Activated CD8-positive, alpha-beta memory T cell treated with anti-CD3 and anti-CD28 coated beads, Interleukin-2, amount 10 ng/mL, durations not matched to agents 7 days and 5 days (primary cell): ENCODE measurements around the gene RTEL1. TPM values are rescaled to one million over a fixed set of nuclear protein-coding genes. Genes with fewer than 3 reads are reported as not detected.

Experiments
- ATAC-seq: fragments of 150-1000 bp; cut with Tn5 transposase; one replicate; pipeline ENCODE4 v1.10.0; 2021; ENCODE audit warnings: moderate library complexity
- CTCF ChIA-PET: fragments of 350-600 bp; sonication (Branson Sonifier 250); formaldehyde crosslinking; loops from one replicate; lab custom pipeline; 2021; ENCODE audit warnings: antibody characterized with exemption; lab: Charles Lee
- DNase-seq: peaks from one replicate; pipeline ENCODE4 v3.0.0-alpha.2; 2020
- H3K27ac Mint-ChIP-seq: one replicate; pipeline ENCODE4 v1.8.0; 2021; ENCODE audit warnings: mild to moderate bottlenecking, mixed read lengths
- H3K27me3 Mint-ChIP-seq: one replicate; pipeline ENCODE4 v1.8.0; 2021; ENCODE audit warnings: mixed read lengths
- H3K36me3 Mint-ChIP-seq: one replicate; pipeline ENCODE4 v1.8.0; 2021; ENCODE audit warnings: mild to moderate bottlenecking, mixed read lengths
- H3K4me1 Mint-ChIP-seq: one replicate; pipeline ENCODE4 v1.8.0; 2021; ENCODE audit warnings: mixed read lengths
- H3K4me3 Mint-ChIP-seq: one replicate; pipeline ENCODE4 v1.8.0; 2021; ENCODE audit warnings: mild to moderate bottlenecking, moderate library complexity, mixed read lengths
- H3K9me3 Mint-ChIP-seq: one replicate; pipeline ENCODE4 v1.8.0; 2022; ENCODE audit warnings: low read depth, mixed read lengths
- total RNA-seq, 2 experiments: library from RNA; stranded (reverse); gene quantifications; one replicate each; pipeline ENCODE4 v1.2.3, GENCODE V29; 2021

RTEL1 gene
- total RNA-seq, 2 experiments from 2014 or later, result 50.0 to 53.6 TPM

DNA sequence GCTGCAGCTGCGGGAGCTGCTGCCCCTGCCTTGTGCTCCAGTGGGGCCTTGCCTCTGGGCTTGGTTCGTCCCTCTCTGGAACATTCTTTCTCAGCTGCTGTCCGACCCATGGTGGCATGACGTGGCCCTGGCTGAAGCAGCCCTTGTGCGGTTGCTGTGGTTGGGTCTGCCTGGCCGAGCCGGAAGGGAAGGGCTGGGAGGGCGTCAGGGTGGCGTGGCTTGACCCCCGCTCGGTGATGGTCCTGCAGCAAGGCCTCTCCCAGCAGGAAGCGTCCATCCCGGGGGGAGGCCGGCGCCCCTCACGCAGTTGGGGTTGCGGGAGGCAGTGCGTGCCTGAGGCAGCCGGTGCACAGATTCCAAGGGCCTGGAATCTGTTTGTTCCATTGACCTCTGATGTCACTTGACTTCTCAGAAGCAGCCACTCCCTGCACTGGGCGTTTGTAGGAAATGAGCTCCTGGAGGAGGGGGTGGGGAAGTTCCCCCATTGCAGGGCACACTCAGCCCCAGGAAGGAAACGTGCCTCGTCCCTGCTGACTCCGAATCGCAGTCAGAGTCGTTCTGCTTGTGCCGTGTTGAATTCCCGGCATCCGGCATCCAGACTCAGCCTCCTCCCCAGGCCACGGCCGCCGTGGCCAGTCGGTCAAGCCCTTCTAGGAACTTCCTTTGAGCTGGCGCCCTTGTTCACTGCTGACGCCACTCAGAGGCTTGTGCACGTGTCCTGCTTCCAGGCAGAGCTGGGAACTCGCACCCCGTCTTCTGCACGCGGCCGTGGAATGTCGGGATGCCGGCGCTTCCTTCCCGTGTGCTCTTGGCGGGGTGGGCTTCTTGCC is 28.6 kb downstream of the RTEL1 start:
- no peaks in the 10 kb centered on the region for H3K9me3 Mint-ChIP-seq
- no peak overlapping the region for H3K4me3 Mint-ChIP-seq
- no peaks in the 10 kb centered on the region for H3K27me3 Mint-ChIP-seq
- DNase-seq, result no peak
- H3K27ac Mint-ChIP-seq, result no peak overlapping the region
- CTCF ChIA-PET, result interaction anchor here (1.0 kb wide), 1 partner anchor 29 kb away, joined by 3 read pairs; the partner anchor contains the start of gene RTEL1
- no peaks in the 10 kb centered on the region for H3K36me3 Mint-ChIP-seq
- ATAC-seq, result no peak
- H3K4me1 Mint-ChIP-seq, result peaks cover 7% of the 10 kb centered on the region

DNA sequence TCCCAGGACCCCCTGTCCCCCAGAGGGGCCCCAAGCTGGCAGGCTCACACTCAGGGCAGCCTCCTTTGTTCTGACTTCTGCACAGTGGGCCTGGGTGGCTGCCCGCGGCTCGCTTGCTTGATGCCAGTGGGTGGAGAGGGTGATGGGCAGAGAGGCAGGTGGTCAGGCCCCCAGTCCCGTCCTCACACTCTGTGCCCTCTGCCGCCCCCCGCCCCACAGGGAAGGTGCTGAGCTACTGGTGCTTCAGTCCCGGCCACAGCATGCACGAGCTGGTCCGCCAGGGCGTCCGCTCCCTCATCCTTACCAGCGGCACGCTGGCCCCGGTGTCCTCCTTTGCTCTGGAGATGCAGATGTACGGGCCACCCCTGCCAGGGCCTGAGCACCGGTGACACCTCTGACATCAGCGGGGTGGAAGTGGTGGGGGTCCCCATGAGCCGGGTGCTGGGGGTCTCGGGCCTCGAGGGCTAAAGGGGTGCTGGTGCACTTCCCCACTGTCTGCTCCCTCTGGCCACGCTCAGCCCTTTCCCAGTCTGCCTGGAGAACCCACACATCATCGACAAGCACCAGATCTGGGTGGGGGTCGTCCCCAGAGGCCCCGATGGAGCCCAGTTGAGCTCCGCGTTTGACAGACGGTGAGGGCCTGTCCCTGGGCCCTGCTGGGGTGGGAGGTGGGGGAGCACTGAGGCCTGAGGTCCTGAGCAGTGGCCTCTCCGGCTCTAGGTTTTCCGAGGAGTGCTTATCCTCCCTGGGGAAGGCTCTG is 29.5 kb downstream of the RTEL1 start:
- no peak overlapping the region for H3K27ac Mint-ChIP-seq
- peaks cover 3% of the 10 kb centered on the region for H3K36me3 Mint-ChIP-seq
- DNase-seq, result no peak
- no peak for ATAC-seq
- CTCF ChIA-PET, result interaction anchor here (1.0 kb wide), 1 partner anchor 29 kb away, joined by 3 read pairs; the partner anchor contains the start of gene RTEL1
- peaks cover 4% of the 10 kb centered on the region for H3K4me1 Mint-ChIP-seq
- no peak overlapping the region for H3K4me3 Mint-ChIP-seq
- H3K9me3 Mint-ChIP-seq, result no peaks in the 10 kb centered on the region
- H3K27me3 Mint-ChIP-seq, result no peaks in the 10 kb centered on the region

DNA sequence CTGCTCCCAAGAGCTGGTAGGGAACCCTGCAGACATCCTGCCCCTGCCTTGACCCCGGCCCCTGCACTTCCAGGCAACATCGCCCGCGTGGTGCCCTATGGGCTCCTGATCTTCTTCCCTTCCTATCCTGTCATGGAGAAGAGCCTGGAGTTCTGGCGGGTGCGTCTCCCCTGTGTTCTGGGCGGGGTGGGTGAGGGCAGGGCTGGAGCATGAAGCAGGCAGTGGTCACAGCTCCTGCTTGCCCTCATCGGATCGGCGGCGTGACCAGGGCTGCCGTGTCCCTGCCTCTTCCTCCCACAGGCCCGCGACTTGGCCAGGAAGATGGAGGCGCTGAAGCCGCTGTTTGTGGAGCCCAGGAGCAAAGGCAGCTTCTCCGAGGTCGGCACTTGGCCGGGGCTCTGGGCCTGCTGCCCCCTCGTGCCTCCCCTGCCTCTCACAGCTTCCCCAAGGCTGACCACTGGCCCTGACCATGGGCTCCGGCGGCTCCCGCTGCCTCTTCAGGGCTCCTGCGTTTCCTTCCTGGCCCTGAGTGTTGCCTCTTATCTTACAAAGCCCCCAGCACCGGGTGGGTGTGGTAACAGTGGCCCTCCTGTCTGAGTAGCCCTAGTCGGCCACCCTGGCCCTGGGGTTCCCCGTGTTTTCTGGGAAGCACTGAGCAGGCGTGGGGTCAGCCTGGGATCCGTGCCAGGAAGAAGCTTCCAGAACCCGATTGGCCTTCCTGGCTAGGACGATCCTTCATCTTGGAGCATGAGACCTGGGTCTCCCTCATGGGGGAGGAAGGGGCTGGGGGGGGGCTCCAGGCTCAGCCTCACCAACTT is 30.3 kb downstream of the RTEL1 start:
- ATAC-seq (no peak), DNase-seq (no peak)
- no peaks in the 10 kb centered on the region for H3K27me3 Mint-ChIP-seq
- H3K4me1 Mint-ChIP-seq, result peaks cover 3% of the 10 kb centered on the region
- H3K9me3 Mint-ChIP-seq, result no peaks in the 10 kb centered on the region
- H3K27ac Mint-ChIP-seq, result no peak overlapping the region
- no peak overlapping the region for H3K4me3 Mint-ChIP-seq
- CTCF ChIA-PET, result no interaction called here
- peaks cover 3% of the 10 kb centered on the region for H3K36me3 Mint-ChIP-seq

DNA sequence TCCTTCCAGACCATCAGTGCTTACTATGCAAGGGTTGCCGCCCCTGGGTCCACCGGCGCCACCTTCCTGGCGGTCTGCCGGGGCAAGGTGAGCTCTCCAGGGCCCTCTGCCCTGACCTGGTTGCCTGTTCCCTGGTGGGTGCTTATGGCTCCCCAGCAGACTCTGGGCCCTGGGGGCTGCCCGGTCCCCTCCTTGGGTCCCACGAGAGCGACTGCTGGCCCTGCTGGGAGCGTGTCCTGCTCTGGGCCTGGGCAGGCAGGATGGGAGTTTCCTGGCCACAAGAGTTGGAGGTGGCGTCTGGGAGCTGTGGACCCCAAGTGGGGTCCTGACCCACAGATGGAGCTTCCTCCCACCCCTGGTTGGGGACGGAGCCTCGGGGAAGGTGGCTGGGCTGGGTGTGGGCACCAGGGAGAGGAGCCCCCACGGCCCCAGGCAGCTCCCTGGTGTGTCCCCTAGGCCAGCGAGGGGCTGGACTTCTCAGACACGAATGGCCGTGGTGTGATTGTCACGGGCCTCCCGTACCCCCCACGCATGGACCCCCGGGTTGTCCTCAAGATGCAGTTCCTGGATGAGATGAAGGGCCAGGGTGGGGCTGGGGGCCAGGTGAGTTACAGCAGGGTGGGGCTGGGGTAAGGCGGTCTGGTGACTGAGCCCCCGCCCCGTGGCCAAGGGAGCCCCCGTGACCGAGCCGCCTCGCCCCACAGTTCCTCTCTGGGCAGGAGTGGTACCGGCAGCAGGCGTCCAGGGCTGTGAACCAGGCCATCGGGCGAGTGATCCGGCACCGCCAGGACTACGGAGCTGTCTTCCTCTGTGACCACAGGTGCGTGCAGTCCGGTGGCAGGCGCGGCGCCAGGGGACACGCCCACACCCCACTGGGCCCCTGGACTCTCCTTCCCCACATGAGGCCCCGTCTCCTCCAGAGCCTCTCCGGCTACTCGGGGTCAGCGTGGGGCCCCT is 31.2 kb downstream of the RTEL1 start:
- Mint-ChIP-seq H3K4me1 (peaks cover 3% of the 10 kb centered on the region), H3K9me3 (no peaks in the 10 kb centered on the region), H3K36me3 (peaks cover 9% of the 10 kb centered on the region), H3K27ac (no peak overlapping the region), H3K4me3 (no peak overlapping the region), H3K27me3 (no peaks in the 10 kb centered on the region)
- no peak for ATAC-seq
- CTCF ChIA-PET, result no interaction called here
- no peak for DNase-seq

DNA sequence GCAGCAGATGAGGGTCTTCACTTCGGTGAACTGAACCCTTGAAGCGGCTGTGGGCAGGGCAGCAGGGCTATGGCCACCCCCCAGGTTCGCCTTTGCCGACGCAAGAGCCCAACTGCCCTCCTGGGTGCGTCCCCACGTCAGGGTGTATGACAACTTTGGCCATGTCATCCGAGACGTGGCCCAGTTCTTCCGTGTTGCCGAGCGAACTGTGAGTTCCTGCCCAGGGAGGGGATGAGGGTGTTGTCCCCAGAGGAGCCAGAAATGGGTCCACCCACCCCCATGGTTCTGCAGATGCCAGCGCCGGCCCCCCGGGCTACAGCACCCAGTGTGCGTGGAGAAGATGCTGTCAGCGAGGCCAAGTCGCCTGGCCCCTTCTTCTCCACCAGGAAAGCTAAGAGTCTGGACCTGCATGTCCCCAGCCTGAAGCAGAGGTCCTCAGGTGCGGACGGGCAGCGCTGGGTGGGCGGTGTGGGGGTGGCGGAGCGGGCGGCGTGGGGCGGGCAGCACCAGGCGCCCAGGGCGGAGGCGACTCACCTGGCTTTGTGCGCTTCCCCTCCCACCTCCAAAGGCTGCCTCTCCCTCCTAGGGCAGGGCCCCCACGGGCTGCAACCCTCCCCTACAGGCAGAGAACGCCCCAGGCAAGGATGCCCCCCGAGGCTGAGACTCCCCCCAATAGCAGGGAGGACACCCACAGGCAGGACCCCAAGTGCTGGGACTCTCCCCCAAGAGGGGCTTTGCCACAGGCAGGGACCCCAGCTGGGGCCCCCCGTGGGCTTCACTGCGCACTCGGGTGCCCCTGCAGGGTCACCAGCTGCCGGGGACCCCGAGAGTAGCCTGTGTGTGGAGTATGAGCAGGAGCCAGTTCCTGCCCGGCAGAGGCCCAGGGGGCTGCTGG is 32.1 kb downstream of the RTEL1 start:
- Mint-ChIP-seq H3K9me3 (no peaks in the 10 kb centered on the region), H3K4me3 (no peak overlapping the region), H3K36me3 (peaks cover 10% of the 10 kb centered on the region), H3K27me3 (no peaks in the 10 kb centered on the region), H3K27ac (no peak overlapping the region), H3K4me1 (peaks cover 3% of the 10 kb centered on the region)
- ATAC-seq (no peak), DNase-seq (no peak)
- CTCF ChIA-PET, result no interaction called here

DNA sequence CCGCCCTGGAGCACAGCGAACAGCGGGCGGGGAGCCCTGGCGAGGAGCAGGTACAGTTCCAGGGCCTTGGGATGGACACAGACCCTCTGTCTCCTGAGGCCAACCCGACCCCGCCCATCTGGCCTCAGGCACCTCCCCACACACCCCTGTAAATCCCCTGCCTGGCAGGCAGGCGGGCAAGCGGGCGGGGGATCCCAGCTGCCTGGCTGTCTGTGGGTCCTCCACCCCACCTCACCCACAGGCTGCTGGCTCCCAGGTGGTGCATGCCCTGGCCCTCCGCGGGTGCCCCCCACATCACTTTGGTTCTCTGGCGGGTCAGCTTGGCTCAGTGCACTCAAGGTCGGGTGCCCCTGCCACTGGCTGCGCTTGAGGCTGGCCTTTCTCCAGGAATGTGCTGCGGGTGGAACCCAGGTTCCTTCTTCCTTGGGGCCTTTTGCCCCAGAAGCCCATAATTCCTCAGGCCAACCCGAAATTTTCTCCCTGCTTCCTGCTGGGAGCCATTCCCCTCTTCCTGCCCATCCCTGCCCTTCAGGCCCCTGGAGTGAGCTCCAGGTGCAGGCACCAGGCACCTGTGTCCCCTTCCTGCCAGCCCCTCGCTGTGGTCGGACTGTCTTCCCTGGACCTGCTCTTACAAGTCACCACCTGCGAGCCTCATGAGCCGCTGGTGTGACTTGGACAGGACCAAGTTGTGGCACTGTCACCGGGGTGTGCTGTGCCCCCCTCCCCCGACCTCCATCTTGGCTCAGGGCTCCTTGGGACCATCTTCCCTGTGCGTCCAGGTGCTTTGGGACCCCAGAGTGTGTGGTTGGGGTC is 33.0 kb downstream of the RTEL1 start:
- no peak for ATAC-seq
- no peaks in the 10 kb centered on the region for H3K9me3 Mint-ChIP-seq
- CTCF ChIA-PET, result no interaction called here
- H3K27ac Mint-ChIP-seq, result no peak overlapping the region
- no peak for DNase-seq
- peaks cover 4% of the 10 kb centered on the region for H3K4me1 Mint-ChIP-seq
- no peak overlapping the region for H3K4me3 Mint-ChIP-seq
- no peaks in the 10 kb centered on the region for H3K27me3 Mint-ChIP-seq
- peaks cover 10% of the 10 kb centered on the region for H3K36me3 Mint-ChIP-seq

DNA sequence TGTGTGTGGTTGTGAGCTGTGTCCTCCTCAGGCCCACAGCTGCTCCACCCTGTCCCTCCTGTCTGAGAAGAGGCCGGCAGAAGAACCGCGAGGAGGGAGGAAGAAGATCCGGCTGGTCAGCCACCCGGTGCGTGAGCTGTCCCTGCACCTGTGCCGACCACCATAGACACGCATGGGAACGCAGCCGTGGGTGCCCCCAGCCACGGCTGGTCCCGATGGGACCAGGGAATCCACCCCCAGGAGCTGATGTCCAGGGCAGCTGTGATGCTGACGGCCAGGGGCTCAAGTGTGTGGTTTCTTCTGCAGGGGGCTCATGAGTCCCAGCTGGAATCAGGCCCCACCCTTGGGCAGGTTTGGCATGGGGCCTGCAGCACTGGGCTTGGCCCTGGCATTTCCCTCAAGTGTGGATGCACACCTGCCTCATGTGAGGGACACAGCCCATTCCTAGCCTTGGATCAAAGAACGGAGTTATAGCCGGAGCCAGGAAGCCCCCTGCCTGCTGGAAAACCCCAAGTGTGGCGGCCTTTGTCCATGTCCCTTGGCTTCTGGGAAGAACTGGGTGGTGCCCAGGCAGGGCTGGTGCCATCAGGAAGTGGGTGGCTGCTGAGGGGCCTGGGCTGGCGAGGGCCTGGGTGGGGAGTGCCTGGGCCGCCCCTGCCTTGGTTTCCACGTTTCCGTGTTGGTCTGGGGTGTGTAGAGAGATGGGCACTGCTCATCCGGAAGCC is 33.8 kb downstream of the RTEL1 start:
- Mint-ChIP-seq H3K4me1 (peaks cover 6% of the 10 kb centered on the region), H3K4me3 (no peak overlapping the region), H3K27me3 (no peaks in the 10 kb centered on the region), H3K36me3 (peaks cover 10% of the 10 kb centered on the region), H3K9me3 (no peaks in the 10 kb centered on the region), H3K27ac (no peak overlapping the region)
- CTCF ChIA-PET, result no interaction called here
- ATAC-seq (no peak), DNase-seq (no peak)

DNA sequence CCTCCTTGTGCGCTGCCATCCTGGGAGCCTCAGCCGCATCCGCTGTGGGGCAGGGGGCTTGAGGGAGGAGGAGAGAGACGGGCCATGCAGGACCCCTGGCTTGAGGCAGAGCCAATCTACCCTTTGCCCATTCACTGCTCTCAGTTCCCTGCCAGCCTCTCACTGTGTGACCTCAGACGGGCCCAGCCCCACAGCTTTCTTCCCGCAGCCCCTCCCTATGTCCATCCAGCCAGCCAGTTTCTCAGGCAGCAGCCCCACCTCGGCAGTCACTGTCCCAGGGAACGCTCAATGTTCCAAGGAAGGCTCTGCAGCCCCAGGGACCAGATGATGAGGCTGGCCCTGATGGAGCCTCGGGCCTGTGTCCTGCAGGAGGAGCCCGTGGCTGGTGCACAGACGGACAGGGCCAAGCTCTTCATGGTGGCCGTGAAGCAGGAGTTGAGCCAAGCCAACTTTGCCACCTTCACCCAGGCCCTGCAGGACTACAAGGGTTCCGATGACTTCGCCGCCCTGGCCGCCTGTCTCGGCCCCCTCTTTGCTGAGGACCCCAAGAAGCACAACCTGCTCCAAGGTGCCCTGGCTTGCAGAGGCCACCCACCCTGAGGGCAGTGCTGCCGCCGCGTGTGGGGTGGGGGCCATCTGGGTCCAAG is 34.4 kb downstream of the RTEL1 start:
- CTCF ChIA-PET, result no interaction called here

DNA sequence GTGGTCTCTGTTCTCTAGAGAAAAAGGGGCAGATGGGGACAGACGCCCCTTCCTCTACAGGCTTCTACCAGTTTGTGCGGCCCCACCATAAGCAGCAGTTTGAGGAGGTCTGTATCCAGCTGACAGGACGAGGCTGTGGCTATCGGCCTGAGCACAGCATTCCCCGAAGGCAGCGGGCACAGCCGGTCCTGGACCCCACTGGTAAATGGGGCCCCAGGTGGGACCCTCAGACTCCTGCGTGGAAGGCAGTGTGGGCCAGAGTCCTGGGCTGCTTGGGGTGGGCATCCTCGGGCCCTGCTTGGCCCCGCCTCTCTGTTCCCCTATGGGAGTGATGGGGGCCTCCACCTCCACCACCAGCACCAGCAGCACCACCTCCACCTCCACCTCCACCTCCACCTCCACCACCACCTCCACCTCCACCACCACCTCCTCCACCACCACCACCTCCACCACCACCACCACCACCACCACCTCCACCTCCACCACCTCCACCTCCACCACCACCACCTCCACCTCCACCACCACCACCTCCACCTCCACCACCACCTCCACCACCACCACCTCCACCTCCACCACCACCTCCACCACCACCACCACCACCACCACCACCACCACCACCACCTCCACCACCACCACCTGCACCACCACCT is 35.1 kb downstream of the RTEL1 start:
- H3K9me3 Mint-ChIP-seq, result no peaks in the 10 kb centered on the region
- peaks cover 10% of the 10 kb centered on the region for H3K36me3 Mint-ChIP-seq
- no peak overlapping the region for H3K27ac Mint-ChIP-seq
- CTCF ChIA-PET, result no interaction called here
- ATAC-seq (no peak), DNase-seq (no peak)
- no peaks in the 10 kb centered on the region for H3K27me3 Mint-ChIP-seq
- H3K4me3 Mint-ChIP-seq, result no peak overlapping the region
- H3K4me1 Mint-ChIP-seq, result peaks cover 11% of the 10 kb centered on the region

More for the DNA sequence above, 34.4 kb downstream of the RTEL1 start:
- Mint-ChIP-seq H3K4me1 (peaks cover 10% of the 10 kb centered on the region), H3K27me3 (no peaks in the 10 kb centered on the region), H3K36me3 (peaks cover 10% of the 10 kb centered on the region), H3K9me3 (no peaks in the 10 kb centered on the region), H3K27ac (no peak overlapping the region), H3K4me3 (no peak overlapping the region)
- DNase-seq, result no peak
- ATAC-seq, result no peak
